ENCODE measurements around the gene EYA2. TPM values are rescaled to one million over a fixed set of nuclear protein-coding genes. Genes with fewer than 3 reads are reported as not detected.

EYA2 gene
- polyA plus RNA-seq, 1 experiment = 4.0 TPM

DNA sequence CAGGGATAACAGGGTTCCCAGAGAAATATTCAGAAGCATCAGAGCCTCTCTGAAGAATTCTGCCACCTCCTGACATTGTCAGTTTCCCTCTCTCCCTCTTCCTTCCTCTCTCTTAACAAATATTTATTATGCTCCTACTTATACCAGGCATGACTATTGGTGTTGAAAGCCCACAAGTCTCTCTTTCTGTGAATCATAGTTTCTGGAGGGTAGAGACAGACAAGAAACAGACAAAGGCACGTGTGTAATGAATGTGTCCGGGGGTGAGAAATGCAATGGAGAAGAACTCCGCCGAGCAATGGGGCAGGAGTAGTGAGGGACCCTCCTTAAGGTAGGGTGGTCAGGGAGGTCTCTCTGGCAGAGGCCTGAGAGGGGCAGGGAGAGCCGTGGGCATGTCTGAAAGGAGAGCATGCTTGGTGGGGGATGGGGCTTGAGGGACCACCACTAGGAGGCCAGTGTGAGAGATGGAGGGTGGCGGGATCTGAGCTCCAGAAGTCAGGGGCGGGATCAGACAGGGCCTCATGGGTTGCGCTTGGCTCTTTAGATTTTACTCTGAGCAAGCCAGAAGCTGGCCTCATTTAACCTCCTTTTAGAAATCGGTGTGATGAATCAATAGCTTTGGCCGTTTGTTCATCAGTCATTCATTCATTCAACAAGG lies 57.3 kb downstream of the EYA2 start:
- ChIA-PET CTCF (interaction anchor here (0.5 to 2.3 kb wide), 4 partner anchors 13 to 208 kb away, joined by 3 to 8 read pairs (median 4); no protein-coding TSS in a partner anchor), POLR2A (no interaction called here)
- TF ChIP-seq, protein P1, sequence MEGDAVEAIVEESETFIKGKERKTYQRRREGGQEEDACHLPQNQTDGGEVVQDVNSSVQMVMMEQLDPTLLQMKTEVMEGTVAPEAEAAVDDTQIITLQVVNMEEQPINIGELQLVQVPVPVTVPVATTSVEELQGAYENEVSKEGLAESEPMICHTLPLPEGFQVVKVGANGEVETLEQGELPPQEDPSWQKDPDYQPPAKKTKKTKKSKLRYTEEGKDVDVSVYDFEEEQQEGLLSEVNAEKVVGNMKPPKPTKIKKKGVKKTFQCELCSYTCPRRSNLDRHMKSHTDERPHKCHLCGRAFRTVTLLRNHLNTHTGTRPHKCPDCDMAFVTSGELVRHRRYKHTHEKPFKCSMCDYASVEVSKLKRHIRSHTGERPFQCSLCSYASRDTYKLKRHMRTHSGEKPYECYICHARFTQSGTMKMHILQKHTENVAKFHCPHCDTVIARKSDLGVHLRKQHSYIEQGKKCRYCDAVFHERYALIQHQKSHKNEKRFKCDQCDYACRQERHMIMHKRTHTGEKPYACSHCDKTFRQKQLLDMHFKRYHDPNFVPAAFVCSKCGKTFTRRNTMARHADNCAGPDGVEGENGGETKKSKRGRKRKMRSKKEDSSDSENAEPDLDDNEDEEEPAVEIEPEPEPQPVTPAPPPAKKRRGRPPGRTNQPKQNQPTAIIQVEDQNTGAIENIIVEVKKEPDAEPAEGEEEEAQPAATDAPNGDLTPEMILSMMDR (IDR thresholded peaks at IDR 0.05; ENCODE audit: low read depth, low read length) = no peak
- no peak overlapping the region for H3K4me3 ChIP-seq (ENCODE audit: low read depth, low read length)
- no peak overlapping the region for H3K27ac ChIP-seq (ENCODE audit: low read depth, low read length)
- no peaks in the 10 kb centered on the region for H3K27me3 ChIP-seq (ENCODE audit: control insufficient read depth, insufficient read depth, low read length)
- DNase-seq (ENCODE audit: low read depth, low spot score) = no peak
- peaks cover 3% of the 10 kb centered on the region for H3K9me3 ChIP-seq (ENCODE audit: control insufficient read depth, insufficient read depth, low read length)

GRCh38 chr20:46953596-46953995 lies 59.0 kb downstream of the EYA2 start:
- TF ChIP-seq, protein P1 (IDR thresholded peaks at IDR 0.05; ENCODE audit: low read depth, low read length) = no peak
- ChIA-PET POLR2A (interaction anchor here (0.6 to 1.9 kb wide), 3 partner anchors 66 to 164 kb away, joined by 3 to 12 read pairs (median 3); no protein-coding TSS in a partner anchor), CTCF (interaction anchor here (1.0 to 2.3 kb wide), 2 partner anchors 14 to 196 kb away, joined by 6 to 8 read pairs; no protein-coding TSS in a partner anchor)
- H3K27ac ChIP-seq (ENCODE audit: low read depth, low read length) = peak overlapping the region; percentile 98
- no peak overlapping the region for H3K4me3 ChIP-seq (ENCODE audit: low read depth, low read length)
- H3K27me3 ChIP-seq (ENCODE audit: control insufficient read depth, insufficient read depth, low read length) = no peaks in the 10 kb centered on the region
- no peak for DNase-seq (ENCODE audit: low read depth, low spot score)
- peaks cover 6% of the 10 kb centered on the region for H3K9me3 ChIP-seq (ENCODE audit: control insufficient read depth, insufficient read depth, low read length)

DNA sequence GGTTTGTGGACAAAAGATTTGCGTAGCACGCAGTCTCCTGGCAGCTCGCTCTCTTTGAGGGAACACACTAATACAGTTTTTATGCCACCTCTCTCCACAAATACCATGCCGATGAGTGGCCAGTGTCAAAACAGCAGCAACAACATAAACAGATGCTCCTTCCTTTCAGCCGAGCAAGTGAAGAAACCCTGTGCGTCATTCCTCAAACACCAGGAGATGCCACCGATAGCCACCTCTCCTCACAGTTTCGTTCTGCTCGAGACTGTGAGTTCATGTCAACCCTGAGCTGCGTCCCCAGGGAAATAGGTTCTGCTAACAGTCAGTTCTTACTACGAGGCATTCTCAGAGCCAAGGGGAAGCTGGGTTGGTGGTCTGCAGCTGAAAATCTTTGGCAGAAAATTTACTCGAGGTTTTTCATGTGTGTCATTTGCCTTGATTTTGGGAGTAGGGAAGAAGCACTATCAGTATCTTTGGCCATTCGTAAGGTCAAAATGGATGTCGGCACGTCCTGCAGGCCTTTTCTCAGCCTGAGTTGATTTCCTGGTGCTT lies 59.9 kb downstream of the EYA2 start:
- no peaks in the 10 kb centered on the region for H3K27me3 ChIP-seq (ENCODE audit: control insufficient read depth, insufficient read depth, low read length)
- H3K9me3 ChIP-seq (ENCODE audit: control insufficient read depth, insufficient read depth, low read length) = peaks cover 6% of the 10 kb centered on the region
- POLR2A ChIA-PET = interaction anchor here (0.6 to 1.9 kb wide), 6 partner anchors 17 to 193 kb away, joined by 3 to 12 read pairs (median 4); no protein-coding TSS in a partner anchor
- TF ChIP-seq, protein P1 (IDR thresholded peaks at IDR 0.05; ENCODE audit: low read depth, low read length) = no peak
- peak; percentile 97 for DNase-seq (ENCODE audit: low read depth, low spot score)
- peak overlapping the region; percentile 50 for H3K4me3 ChIP-seq (ENCODE audit: low read depth, low read length)
- H3K27ac ChIP-seq (ENCODE audit: low read depth, low read length) = peak overlapping the region; percentile 98
- CTCF ChIA-PET = interaction anchor here (1.0 kb wide), 1 partner anchor 197 kb away, joined by 6 read pairs; no protein-coding TSS in a partner anchor

DNA sequence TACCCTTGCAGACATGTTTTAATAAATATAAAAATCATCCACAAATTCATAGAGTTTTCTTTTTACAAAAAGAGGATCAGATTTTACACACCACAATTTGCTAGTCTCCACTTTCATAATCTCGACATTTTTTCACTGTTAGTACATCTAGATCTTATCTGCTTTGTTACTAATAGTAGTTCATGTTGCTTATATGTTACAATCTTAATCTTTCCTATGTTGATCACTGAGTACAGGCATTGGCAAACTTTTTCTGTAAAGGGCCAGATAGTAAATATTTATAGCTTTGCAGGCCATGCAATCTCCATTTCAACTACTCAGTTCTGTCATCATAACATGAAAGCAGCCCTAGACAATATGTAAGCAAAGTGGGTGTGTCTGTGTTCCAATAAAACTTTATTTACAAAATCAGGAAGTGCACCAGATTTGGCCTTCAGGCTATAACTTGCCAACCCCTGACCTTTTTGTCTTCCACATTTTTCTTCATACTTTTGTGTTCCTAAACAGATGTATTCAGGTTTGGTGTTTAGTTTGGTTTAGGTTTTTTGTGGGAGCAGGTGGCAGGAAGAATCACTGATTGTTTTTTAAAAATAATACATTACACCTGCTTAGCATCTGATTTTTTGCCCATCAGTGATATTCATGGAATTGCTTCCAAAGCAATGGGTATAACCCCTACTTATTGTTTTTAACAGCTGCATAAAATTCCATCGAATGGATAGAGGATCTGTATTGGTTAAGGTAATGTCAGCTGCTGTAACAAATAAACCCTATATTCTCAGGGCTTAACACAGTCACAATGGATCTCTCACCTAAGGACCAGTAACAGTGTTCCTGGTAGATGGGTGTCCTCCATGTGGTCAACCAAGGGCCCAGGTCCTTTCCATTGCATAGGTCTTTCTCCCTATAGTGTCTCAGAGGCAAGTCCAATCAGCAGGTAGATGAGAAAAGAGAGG lies 61.2 kb downstream of the EYA2 start:
- Histone ChIP-seq H3K9me3 (ENCODE audit: control insufficient read depth, insufficient read depth, low read length) (peaks cover 6% of the 10 kb centered on the region), H3K4me3 (ENCODE audit: low read depth, low read length) (no peak overlapping the region), H3K27ac (ENCODE audit: low read depth, low read length) (peak overlapping the region; percentile 54), H3K27me3 (ENCODE audit: control insufficient read depth, insufficient read depth, low read length) (no peaks in the 10 kb centered on the region)
- TF ChIP-seq, protein P1 (IDR thresholded peaks at IDR 0.05; ENCODE audit: low read depth, low read length) = no peak
- ChIA-PET POLR2A (interaction anchor here (0.7 to 1.9 kb wide), 3 partner anchors 64 to 160 kb away, joined by 3 to 12 read pairs (median 4); no protein-coding TSS in a partner anchor), CTCF (no interaction called here)
- peak; percentile 39 for DNase-seq (ENCODE audit: low read depth, low spot score)
